H1 (cell line): ENCODE measurements around the gene DNAJC16. TPM values are rescaled to one million over a fixed set of nuclear protein-coding genes. Genes with fewer than 3 reads are reported as not detected.

Source experiments
- CREB1 ChIP-seq: IDR thresholded peaks from 2 replicates; pipeline ENCODE4 v1.6.1; 2012; ENCODE audit warnings: inconsistent platforms
- polyA plus RNA-seq, 7 experiments: library from polyadenylated mRNA; depleted of rRNA in 3 of 7; stranded (reverse) in 5 of 7; unstranded in 2 of 7; fragments of >200 nt in 5 of 7; fragments of 200-250 nt in 2 of 7; gene quantifications; 1 replicate in 5 of 7; 2 replicates in 1 of 7; 4 replicates in 1 of 7; pipeline versions ENCODE4 v1.2.1 to v1.2.3, GENCODE V29; 2011 to 2013; ENCODE audit warnings: missing spikeins in 2 of 7, mixed read lengths in 2 of 7
- total RNA-seq: library from RNA; stranded (reverse); fragmentation: NEBNext Ultra II Directional; extraction: Animal tissue kit (Norgen Biotek cat#: 25700); gene quantifications from 2 replicates; pipeline ENCODE4 v1.2.1, GENCODE V29; 2021

Gene DNAJC16
- total and polyA plus RNA-seq, 2 of the 8 experiments (the other 6 are each of a cell fraction or from before 2014, with no cell fraction given), result 7.9 to 23.3 TPM

DNA sequence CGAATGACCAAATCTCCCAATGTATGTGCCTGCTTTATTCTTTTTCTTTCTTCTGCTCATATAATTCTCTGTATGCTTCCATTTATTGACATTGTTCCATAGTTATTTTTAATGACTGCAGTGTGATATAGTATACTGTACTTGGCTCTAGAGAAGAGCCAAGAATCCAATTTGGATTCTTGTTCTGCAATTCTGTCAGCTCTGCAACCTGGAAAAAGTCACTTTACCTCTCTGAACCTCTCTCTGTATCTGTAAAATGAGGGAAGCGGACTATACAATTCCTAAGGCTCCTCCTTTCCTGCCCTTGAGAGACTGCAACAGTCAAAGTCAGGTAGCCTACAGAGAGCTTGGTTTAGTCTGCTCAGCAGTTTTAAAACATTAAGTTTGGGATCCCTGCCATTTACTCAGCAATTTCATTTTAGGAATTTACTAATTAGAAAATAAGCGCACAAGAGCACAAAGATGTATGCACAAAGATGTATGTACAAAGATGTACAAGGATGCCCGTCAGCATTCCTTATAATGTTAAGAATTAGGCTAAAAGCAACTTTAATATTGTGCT, 14.7 kb downstream of the DNAJC16 start (continued):
- TF ChIP-seq CREB1, result no peak
